Erythroblast (primary cell): ENCODE measurements around the gene ZBTB46.

Experiments used
- GATA1 ChIP-seq: IDR thresholded peaks from 2 replicates; pipeline ENCODE4 v1.6.1; 2011; ENCODE audit warnings: low read depth, mild to moderate bottlenecking, control low read depth, low read length, moderate library complexity
- POLR2A ChIP-seq: IDR thresholded peaks from 2 replicates; pipeline ENCODE4 v1.6.1; 2011; ENCODE audit warnings: mild to moderate bottlenecking, low read length

DNA sequence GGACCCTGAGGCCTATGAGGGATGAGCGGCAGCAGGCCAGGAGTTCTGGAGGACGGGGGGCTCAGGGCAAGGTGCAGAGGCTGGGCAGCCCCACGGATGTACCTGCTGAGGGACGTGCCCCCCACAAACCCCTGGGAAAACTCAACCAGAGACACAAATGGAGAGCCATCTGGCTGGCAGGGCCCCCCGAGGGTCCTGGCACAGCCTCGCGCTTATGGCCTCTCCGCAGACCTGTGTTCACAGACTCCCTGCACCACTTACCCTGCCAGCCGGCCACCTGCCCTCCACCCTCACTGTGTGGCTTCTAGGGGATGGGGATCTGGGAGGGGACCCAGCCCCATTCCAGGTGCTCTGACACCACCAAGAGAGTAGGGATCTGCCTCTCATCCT lies 3.4 kb upstream of the ZBTB46 start:
- TF ChIP-seq POLR2A, result no peak
- no peak for TF ChIP-seq GATA1
